DOHH2 (cell line): ENCODE data around the gene VSIG10L2.

ENCODE experiments used
- H3F3A ChIP-seq: fragments of 200-600 bp; sonication (generic), shearing (Covaris generic); 2 replicates; pipeline ENCODE4 v1.6.0; 2016; ENCODE audit warnings: antibody characterized with exemption, mild to moderate bottlenecking; ENCODE audit not compliant: control insufficient read depth, insufficient read depth
- H3K27ac ChIP-seq: fragments of 200-600 bp; sonication (generic); 2 replicates; pipeline ENCODE4 v1.5.1; 2014; ENCODE audit warnings: low read depth, mild to moderate bottlenecking, low read length, moderate library complexity
- H3K27me3 ChIP-seq: fragments of 200-600 bp; sonication (generic); 2 replicates; pipeline ENCODE4 v1.6.1; 2014; ENCODE audit warnings: mild to moderate bottlenecking, low read length, mixed read lengths; ENCODE audit not compliant: control insufficient read depth
- H3K36me3 ChIP-seq: fragments of 200-600 bp; sonication (generic); 2 replicates; pipeline ENCODE4 v1.6.1; 2014; ENCODE audit warnings: mild to moderate bottlenecking, low read length, moderate library complexity, mixed read lengths; ENCODE audit not compliant: control insufficient read depth
- H3K4me1 ChIP-seq: fragments of 200-600 bp; sonication (generic); 2 replicates; pipeline ENCODE4 v1.6.1; 2014; ENCODE audit warnings: mild to moderate bottlenecking, low read length, mixed read lengths; ENCODE audit not compliant: control insufficient read depth
- H3K4me2 ChIP-seq: fragments of 200-600 bp; sonication (generic); 2 replicates; pipeline ENCODE4 v1.6.0; 2014; ENCODE audit warnings: mild to moderate bottlenecking, low read length, moderate library complexity
- H3K4me3 ChIP-seq: fragments of 200-600 bp; sonication (generic); 2 replicates; pipeline ENCODE4 v1.5.1; 2014; ENCODE audit warnings: mild to moderate bottlenecking, low read length, mixed read lengths
- H3K79me2 ChIP-seq: fragments of 200-600 bp; sonication (generic); 2 replicates; pipeline ENCODE4 v1.6.1; 2014; ENCODE audit warnings: mild to moderate bottlenecking, low read length, mixed read lengths; ENCODE audit not compliant: control insufficient read depth
- H3K9me2 ChIP-seq: fragments of 200-600 bp; sonication (generic); replicated peaks from 2 replicates; pipeline ENCODE4 v1.6.1; 2014; ENCODE audit warnings: mild to moderate bottlenecking, low read length, mixed read lengths; ENCODE audit not compliant: control insufficient read depth
- H3K9me3 ChIP-seq: fragments of 200-600 bp; sonication (generic); 2 replicates; pipeline ENCODE4 v1.6.1; 2014; ENCODE audit warnings: antibody characterized with exemption, low read length, mixed read lengths; ENCODE audit not compliant: control insufficient read depth, insufficient read depth
- H4K20me1 ChIP-seq: fragments of 200-600 bp; sonication (generic); 2 replicates; pipeline ENCODE4 v1.6.0; 2014; ENCODE audit warnings: low read depth, mild to moderate bottlenecking, antibody characterized with exemption, low read length, moderate library complexity; ENCODE audit not compliant: control insufficient read depth, insufficient read depth
- EZH2phosphoT487 ChIP-seq: fragments of 200-600 bp; sonication (generic); IDR thresholded peaks from 2 replicates; pipeline ENCODE4 v1.6.1; 2017; ENCODE audit warnings: borderline replicate concordance, mild to moderate bottlenecking, antibody characterized with exemption, low read length, moderate library complexity, mixed read lengths
- TF ChIP-seq, protein P1 (sequence below): fragments of 200-600 bp; sonication (generic); IDR thresholded peaks from one replicate; pipeline ENCODE4 v1.5.1; 2014; ENCODE audit warnings: antibody characterized with exemption, mild to moderate bottlenecking, low read depth, low read length; ENCODE audit not compliant: poor library complexity, severe bottlenecking

Gene VSIG10L2

DNA sequence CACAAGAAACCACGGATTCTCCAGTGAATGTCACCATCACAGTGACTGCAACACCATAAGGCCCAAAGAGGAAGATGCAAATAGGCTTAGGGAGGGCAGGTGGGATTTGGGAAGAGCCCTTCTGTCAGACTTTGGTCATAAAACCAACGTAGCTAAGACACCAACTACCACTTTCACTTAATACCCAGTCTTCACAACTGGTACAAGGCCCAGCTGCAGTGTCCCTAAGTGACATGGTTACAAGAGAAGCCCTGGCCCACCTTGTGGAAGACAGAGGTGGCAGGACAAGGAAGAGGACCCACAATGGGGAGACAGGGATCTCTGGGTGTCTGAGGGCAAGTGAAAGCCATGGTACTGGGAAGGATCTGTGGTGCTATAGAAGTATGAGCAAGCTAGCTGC, 10.0 kb downstream of the VSIG10L2 start:
- no peak overlapping the region for H3K4me3 ChIP-seq
- no peak for TF ChIP-seq EZH2phosphoT487
- TF ChIP-seq, protein P1, sequence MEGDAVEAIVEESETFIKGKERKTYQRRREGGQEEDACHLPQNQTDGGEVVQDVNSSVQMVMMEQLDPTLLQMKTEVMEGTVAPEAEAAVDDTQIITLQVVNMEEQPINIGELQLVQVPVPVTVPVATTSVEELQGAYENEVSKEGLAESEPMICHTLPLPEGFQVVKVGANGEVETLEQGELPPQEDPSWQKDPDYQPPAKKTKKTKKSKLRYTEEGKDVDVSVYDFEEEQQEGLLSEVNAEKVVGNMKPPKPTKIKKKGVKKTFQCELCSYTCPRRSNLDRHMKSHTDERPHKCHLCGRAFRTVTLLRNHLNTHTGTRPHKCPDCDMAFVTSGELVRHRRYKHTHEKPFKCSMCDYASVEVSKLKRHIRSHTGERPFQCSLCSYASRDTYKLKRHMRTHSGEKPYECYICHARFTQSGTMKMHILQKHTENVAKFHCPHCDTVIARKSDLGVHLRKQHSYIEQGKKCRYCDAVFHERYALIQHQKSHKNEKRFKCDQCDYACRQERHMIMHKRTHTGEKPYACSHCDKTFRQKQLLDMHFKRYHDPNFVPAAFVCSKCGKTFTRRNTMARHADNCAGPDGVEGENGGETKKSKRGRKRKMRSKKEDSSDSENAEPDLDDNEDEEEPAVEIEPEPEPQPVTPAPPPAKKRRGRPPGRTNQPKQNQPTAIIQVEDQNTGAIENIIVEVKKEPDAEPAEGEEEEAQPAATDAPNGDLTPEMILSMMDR = no peak
- H3K27ac ChIP-seq = no peak overlapping the region
- no peaks in the 10 kb centered on the region for H3K36me3 ChIP-seq
- H3K4me1 ChIP-seq = no peaks in the 10 kb centered on the region
- H3K27me3 ChIP-seq = peaks cover 3% of the 10 kb centered on the region; the same call in 1 of the 2 replicates
- no peaks in the 10 kb centered on the region for H3K79me2 ChIP-seq
- H3K4me2 ChIP-seq = no peak overlapping the region
- no peaks in the 10 kb centered on the region for H3F3A ChIP-seq
- H3K9me2 ChIP-seq = no peaks in the 10 kb centered on the region
- H3K9me3 ChIP-seq = no peaks in the 10 kb centered on the region
- no peaks in the 10 kb centered on the region for H4K20me1 ChIP-seq

DNA sequence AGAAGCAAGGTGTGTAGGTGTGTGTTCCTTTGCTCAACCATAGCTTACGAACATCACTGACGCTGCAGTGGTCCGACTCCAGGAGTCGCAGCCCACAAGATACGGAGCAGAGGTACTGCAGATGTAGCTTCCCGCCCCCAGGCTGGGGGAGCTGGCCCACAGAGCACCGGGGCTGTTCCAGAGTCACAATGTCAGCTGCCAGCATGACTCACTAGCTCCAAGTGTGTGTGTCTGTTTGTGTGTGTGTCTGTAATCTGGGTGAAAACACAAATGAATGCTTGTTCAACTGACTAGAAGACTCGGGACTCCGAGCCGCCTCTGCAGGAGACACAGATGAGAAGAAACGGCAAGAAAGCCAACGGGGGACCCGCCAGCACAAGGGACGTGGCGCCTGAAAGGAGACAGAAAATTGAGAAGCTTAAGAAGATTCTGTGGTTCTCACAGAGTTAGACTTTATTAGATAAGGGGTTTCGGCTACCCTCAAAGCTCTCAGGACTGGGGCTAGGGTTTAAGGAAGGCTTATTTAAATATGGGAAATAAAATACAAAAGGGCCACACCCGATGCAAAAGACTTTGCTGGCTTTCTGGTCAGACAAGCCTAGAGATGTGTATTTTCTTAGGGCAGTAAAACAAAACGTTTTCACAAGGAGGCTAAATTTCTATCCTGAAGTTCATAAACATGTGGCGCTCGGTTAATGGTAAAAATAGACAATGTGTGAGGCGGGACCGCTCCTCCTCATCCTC, 10.7 kb downstream of the VSIG10L2 start:
- no peaks in the 10 kb centered on the region for H3F3A ChIP-seq
- H3K4me3 ChIP-seq = no peak overlapping the region
- no peak overlapping the region for H3K27ac ChIP-seq
- H3K27me3 ChIP-seq = peaks cover 3% of the 10 kb centered on the region; the same call in 1 of the 2 replicates
- TF ChIP-seq, protein P1 = no peak
- TF ChIP-seq EZH2phosphoT487 = no peak
- H3K79me2 ChIP-seq = no peaks in the 10 kb centered on the region
- H3K9me3 ChIP-seq = no peaks in the 10 kb centered on the region
- no peaks in the 10 kb centered on the region for H4K20me1 ChIP-seq
- no peaks in the 10 kb centered on the region for H3K9me2 ChIP-seq
- H3K4me1 ChIP-seq = no peaks in the 10 kb centered on the region
- H3K36me3 ChIP-seq = no peaks in the 10 kb centered on the region
- H3K4me2 ChIP-seq = no peak overlapping the region

DNA sequence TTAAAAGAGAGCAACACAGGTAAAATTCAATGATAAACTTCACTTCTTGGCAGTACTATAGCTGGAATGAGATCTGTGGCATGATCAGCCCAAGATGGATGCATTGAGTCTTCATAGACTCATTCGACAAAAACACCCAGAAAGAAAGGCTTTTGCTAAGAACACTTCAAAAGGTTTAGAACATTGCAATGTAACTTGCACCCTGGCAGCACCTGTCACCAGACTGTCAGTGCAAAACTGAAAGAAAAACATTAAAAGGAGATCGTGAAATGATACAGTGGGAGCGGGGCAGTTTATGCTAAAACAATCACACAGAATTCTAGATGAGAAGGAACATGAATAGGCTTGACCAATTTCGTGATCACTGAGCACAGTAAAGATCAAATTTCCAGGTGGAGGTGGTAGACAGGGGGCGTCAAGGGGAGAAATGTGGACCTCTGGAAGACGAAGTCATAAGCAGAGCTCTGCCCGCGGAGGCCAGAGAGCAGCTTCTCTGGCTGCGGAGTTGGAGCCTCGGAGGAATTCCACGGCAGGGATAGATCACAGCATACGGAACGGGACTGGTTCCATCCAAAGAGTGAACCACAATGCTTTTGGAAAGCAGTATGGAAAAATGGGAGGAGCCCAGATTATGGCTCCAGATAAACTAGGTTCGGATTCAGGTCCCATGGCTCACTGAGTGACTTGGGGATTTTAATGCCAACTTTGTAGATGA, 11.9 kb downstream of the VSIG10L2 start:
- no peak for TF ChIP-seq EZH2phosphoT487
- TF ChIP-seq, protein P1 = no peak
- Histone ChIP-seq H3K79me2 (no peaks in the 10 kb centered on the region), H3K4me3 (no peak overlapping the region), H3K36me3 (no peaks in the 10 kb centered on the region), H3F3A (no peaks in the 10 kb centered on the region), H3K9me2 (no peaks in the 10 kb centered on the region), H3K27me3 (peaks cover 3% of the 10 kb centered on the region; the same call in 1 of the 2 replicates), H3K9me3 (no peaks in the 10 kb centered on the region), H3K27ac (no peak overlapping the region), H3K4me1 (no peaks in the 10 kb centered on the region), H3K4me2 (no peak overlapping the region), H4K20me1 (no peaks in the 10 kb centered on the region)
